ENCODE data around the gene SURF4.

DNA sequence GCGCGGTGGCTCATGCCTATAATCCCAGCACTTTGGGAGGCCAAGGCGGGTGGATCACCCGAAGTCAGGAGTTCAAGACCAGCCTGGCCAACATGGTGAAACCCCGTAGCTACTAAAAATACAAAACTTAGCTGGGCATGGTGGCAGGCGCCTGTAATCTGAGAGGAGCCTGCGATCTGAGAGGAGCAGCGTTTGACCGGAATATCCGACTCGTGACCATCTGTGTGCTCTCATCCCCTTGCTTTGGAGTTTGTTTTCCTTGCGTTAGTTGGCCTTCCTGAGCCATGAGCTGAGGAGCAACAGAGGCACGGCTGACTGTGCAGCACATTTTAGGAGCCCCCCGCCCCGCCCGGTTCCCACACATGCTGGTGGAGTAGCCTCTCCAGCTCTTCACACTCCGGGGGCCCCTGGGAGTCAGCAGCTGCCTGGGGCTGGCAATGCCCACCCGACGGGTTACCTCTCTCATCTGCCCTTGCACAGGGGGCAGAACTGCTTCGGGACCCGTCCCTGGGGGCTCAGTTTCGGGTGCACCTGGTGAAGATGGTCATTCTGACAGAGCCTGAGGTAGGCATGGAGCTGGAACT lies 49.3 kb upstream of the SURF4 start:
- TF ChIP-seq, protein P1, sequence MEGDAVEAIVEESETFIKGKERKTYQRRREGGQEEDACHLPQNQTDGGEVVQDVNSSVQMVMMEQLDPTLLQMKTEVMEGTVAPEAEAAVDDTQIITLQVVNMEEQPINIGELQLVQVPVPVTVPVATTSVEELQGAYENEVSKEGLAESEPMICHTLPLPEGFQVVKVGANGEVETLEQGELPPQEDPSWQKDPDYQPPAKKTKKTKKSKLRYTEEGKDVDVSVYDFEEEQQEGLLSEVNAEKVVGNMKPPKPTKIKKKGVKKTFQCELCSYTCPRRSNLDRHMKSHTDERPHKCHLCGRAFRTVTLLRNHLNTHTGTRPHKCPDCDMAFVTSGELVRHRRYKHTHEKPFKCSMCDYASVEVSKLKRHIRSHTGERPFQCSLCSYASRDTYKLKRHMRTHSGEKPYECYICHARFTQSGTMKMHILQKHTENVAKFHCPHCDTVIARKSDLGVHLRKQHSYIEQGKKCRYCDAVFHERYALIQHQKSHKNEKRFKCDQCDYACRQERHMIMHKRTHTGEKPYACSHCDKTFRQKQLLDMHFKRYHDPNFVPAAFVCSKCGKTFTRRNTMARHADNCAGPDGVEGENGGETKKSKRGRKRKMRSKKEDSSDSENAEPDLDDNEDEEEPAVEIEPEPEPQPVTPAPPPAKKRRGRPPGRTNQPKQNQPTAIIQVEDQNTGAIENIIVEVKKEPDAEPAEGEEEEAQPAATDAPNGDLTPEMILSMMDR (IDR thresholded peaks at IDR 0.05; ENCODE audit: insufficient read depth, low read length), result no peak
- TF ChIP-seq SPI1 (IDR thresholded peaks at IDR 0.05; ENCODE audit: borderline replicate concordance, low read depth) (no peak), POLR2AphosphoS5 (IDR thresholded peaks at IDR 0.05; ENCODE audit: low read depth) (no peak)

Data from HL-60 (cell line).